ENCODE results near the gene ANKRD63. TPM values are rescaled to one million over a fixed set of nuclear protein-coding genes. Genes with fewer than 3 reads are reported as not detected.

ANKRD63 gene
- total RNA-seq, 2 donors from 2014 or later: not detected

DNA sequence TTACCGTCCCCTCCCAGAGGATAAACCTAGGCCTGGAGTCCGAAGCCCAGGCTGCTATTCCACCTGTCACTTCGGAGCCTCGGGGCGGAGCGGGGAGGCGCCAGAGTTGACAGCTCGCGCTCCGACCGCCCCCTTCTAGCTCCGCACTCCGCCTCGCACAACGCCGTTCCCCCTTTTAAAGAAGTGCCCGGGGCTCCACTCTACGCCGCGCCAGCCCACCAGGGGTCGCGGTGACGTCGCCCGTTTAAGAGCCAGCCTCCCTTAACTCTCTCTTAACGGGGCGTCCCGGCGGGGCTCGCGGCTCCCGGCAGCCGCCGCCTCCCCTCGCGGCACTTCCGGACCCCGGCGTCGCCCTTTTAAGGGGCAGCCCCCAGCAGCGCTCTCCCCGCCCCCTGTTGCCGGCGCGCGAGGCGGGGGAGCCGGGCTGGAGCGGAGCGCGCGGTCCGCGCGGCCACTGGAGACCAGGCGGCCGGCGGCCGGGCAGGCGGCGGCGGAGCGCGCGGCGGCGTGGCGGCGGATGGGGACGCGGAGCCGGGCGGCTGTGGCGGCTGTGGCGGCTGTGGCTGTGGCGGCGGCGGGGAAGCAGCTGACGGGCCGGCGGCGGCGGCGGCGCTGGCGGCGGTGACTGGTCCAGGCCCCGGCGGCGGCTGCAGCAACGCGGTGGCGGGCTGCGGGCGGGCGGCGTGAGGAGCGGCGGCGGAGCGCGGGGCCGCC, 40.5 kb upstream of the ANKRD63 start, which contains the start of gene INAFM2:
Gene INAFM2 (plus strand): TSS at position 454 of the 714 bp plus-strand sequence. CDS start 364 bp downstream, outside the sequence.
- WGBS, 2 experiments (ENCODE audit: insufficient coverage in 1 of 2, insufficient read length in 1 of 2): 0% methylated on average over 22 to 103 of the region's 103 CpGs
- H3K36me3 ChIP-seq (ENCODE audit: control insufficient read depth, insufficient read depth, low read length): no peaks in the 10 kb centered on the region
- Mint-ChIP-seq H3K9me3 (no peaks in the 10 kb centered on the region), H3K4me1 (peaks cover 17% of the 10 kb centered on the region), H3K4me3 (peak within 1 kb of the TSS; percentile 52), H3K36me3 (ENCODE audit: low read depth) (no peaks in the 10 kb centered on the region), H3K27ac (no peak within 1 kb of the TSS), H3K27me3 (ENCODE audit: insufficient read depth) (peaks cover 64% of the 10 kb centered on the region)
- no peak within 1 kb of the TSS for H3K27ac ChIP-seq (ENCODE audit: low read depth, low read length)
- H3K9me3 ChIP-seq (ENCODE audit: control insufficient read depth, low read length): no peaks in the 10 kb centered on the region
- TF ChIP-seq, protein P1, sequence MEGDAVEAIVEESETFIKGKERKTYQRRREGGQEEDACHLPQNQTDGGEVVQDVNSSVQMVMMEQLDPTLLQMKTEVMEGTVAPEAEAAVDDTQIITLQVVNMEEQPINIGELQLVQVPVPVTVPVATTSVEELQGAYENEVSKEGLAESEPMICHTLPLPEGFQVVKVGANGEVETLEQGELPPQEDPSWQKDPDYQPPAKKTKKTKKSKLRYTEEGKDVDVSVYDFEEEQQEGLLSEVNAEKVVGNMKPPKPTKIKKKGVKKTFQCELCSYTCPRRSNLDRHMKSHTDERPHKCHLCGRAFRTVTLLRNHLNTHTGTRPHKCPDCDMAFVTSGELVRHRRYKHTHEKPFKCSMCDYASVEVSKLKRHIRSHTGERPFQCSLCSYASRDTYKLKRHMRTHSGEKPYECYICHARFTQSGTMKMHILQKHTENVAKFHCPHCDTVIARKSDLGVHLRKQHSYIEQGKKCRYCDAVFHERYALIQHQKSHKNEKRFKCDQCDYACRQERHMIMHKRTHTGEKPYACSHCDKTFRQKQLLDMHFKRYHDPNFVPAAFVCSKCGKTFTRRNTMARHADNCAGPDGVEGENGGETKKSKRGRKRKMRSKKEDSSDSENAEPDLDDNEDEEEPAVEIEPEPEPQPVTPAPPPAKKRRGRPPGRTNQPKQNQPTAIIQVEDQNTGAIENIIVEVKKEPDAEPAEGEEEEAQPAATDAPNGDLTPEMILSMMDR (conservative IDR thresholded peaks at IDR 0.05): peak; percentile 80
- no peaks in the 10 kb centered on the region for H3K4me1 ChIP-seq (ENCODE audit: control insufficient read depth, insufficient read depth, low read length)
- peaks cover 58% of the 10 kb centered on the region for H3K27me3 ChIP-seq (ENCODE audit: control insufficient read depth, insufficient read depth, low read length, poor library complexity, severe bottlenecking)
- H3K4me3 ChIP-seq (ENCODE audit: low read length): peak within 1 kb of the TSS; percentile 74
- H3K9ac ChIP-seq (ENCODE audit: extremely low read depth, low read length, poor library complexity, severe bottlenecking): no peak within 1 kb of the TSS
- DNase-seq: peak; percentile 98

DNA sequence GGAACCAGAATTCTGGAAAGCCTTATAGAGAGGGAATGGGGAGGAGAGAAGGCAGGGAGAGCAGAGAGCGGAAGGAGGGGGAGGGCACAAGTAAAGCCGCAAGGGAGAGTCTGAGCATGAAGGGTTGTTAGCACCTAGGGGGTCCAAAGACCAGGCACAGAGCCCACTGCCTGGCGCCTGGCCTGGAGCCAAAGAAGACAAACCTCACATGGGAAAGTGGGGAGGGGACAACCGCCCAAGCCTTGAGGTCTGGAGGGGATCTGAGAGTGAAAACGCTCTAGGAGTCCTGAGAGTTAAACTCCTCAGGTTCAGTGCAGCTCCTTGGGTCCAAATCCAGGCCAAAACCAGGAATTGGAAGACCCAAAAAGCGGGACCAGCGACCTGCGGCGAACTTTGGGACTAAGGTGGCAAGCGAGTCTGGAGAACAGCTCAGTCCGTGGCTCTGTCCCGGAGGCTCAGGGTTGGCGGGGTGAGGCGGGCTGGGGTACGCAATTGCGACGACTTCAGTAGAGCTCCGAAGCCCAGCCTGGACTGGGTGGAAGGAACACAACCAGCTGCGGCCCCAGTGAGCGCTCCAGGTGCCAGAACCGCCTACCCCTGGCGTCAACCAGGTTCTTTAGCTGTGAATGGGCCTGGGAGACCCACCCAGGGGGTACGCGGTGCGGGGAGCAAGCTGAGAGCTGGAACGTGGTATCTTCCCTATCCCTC, 39.8 kb upstream of the ANKRD63 start:
- Mint-ChIP-seq H3K27ac (no peak overlapping the region), H3K9me3 (no peaks in the 10 kb centered on the region), H3K36me3 (ENCODE audit: low read depth) (no peaks in the 10 kb centered on the region), H3K4me3 (peak overlapping the region; percentile 52), H3K4me1 (peaks cover 15% of the 10 kb centered on the region), H3K27me3 (ENCODE audit: insufficient read depth) (peaks cover 63% of the 10 kb centered on the region)
- Histone ChIP-seq H3K4me3 (ENCODE audit: low read length) (peak overlapping the region; percentile 74), H3K9me3 (ENCODE audit: control insufficient read depth, low read length) (no peaks in the 10 kb centered on the region), H3K9ac (ENCODE audit: extremely low read depth, low read length, poor library complexity, severe bottlenecking) (no peak overlapping the region), H3K4me1 (ENCODE audit: control insufficient read depth, insufficient read depth, low read length) (no peaks in the 10 kb centered on the region), H3K36me3 (ENCODE audit: control insufficient read depth, insufficient read depth, low read length) (no peaks in the 10 kb centered on the region), H3K27ac (ENCODE audit: low read depth, low read length) (no peak overlapping the region), H3K27me3 (ENCODE audit: control insufficient read depth, insufficient read depth, low read length, poor library complexity, severe bottlenecking) (peaks cover 51% of the 10 kb centered on the region)
- TF ChIP-seq, protein P1 (conservative IDR thresholded peaks at IDR 0.05): no peak
- no peak for DNase-seq
- WGBS, 2 experiments (ENCODE audit: insufficient coverage in 1 of 2, insufficient read length in 1 of 2): 13 to 24% methylated on average over 16 to 26 of the region's 26 CpGs

GRCh38 chr15:40320931-40321371, 38.1 kb upstream of the ANKRD63 start:
- H3K4me3 ChIP-seq (ENCODE audit: low read length): no peak overlapping the region
- peaks cover 2% of the 10 kb centered on the region for H3K4me1 Mint-ChIP-seq
- peaks cover 66% of the 10 kb centered on the region for H3K27me3 Mint-ChIP-seq (ENCODE audit: insufficient read depth)
- H3K4me1 ChIP-seq (ENCODE audit: control insufficient read depth, insufficient read depth, low read length): no peaks in the 10 kb centered on the region
- TF ChIP-seq, protein P1 (conservative IDR thresholded peaks at IDR 0.05): peak; percentile 95
- H3K9me3 ChIP-seq (ENCODE audit: control insufficient read depth, low read length): no peaks in the 10 kb centered on the region
- H3K27ac ChIP-seq (ENCODE audit: low read depth, low read length): no peak overlapping the region
- H3K27me3 ChIP-seq (ENCODE audit: control insufficient read depth, insufficient read depth, low read length, poor library complexity, severe bottlenecking): peaks cover 56% of the 10 kb centered on the region
- H3K9ac ChIP-seq (ENCODE audit: extremely low read depth, low read length, poor library complexity, severe bottlenecking): no peak overlapping the region
- WGBS, 2 experiments (ENCODE audit: insufficient coverage in 1 of 2, insufficient read length in 1 of 2): 0 to 18% methylated on average over 2 of the region's 2 CpGs
- peak; percentile 76 for DNase-seq
- H3K36me3 Mint-ChIP-seq (ENCODE audit: low read depth): no peaks in the 10 kb centered on the region
- no peaks in the 10 kb centered on the region for H3K9me3 Mint-ChIP-seq
- H3K4me3 Mint-ChIP-seq: no peak overlapping the region
- no peaks in the 10 kb centered on the region for H3K36me3 ChIP-seq (ENCODE audit: control insufficient read depth, insufficient read depth, low read length)
- no peak overlapping the region for H3K27ac Mint-ChIP-seq
